Spinal cord (tissue), 10 donors: ENCODE data around the gene SGCA. TPM values are rescaled to one million over a fixed set of nuclear protein-coding genes. Genes with fewer than 3 reads are reported as not detected.

Experiments
- DNase-seq, 6 donors: peaks; one replicate each; pipeline versions ENCODE4 v3.0.0 to v3.0.0-alpha.2; 2013 to 2015; ENCODE audit warnings: low spot score in 6 of 6, low read depth in 4 of 6
- H3K27ac ChIP-seq: one replicate; pipeline ENCODE4 v1.5.1; 2013; ENCODE audit warnings: low read depth, low read length, control low read depth
- H3K27me3 ChIP-seq: one replicate; pipeline ENCODE4 v1.6.1; 2013; ENCODE audit warnings: low read length; ENCODE audit not compliant: control insufficient read depth, insufficient read depth
- H3K36me3 ChIP-seq: one replicate; pipeline ENCODE4 v1.6.1; 2013; ENCODE audit warnings: low read length; ENCODE audit not compliant: control insufficient read depth, insufficient read depth
- H3K4me1 ChIP-seq: one replicate; pipeline ENCODE4 v1.6.1; 2013; ENCODE audit warnings: low read length; ENCODE audit not compliant: control insufficient read depth, insufficient read depth
- H3K4me3 ChIP-seq: one replicate; pipeline ENCODE4 v1.5.1; 2013; ENCODE audit warnings: low read depth, low read length, control low read depth
- H3K9me3 ChIP-seq: one replicate; pipeline ENCODE4 v1.6.1; 2013; ENCODE audit warnings: low read length; ENCODE audit not compliant: control insufficient read depth, insufficient read depth
- WGBS: methylation state at CpG from one replicate; pipeline ENCODE4 v1.1.5; 2013; ENCODE audit warnings: missing lambda C conversion rate; ENCODE audit not compliant: insufficient coverage; 5-methylcytosine and 5-hydroxymethylcytosine counted together
- polyA plus RNA-seq, 2 donors: library from polyadenylated mRNA; unstranded; fragments of 120-200 nt; gene quantifications; one replicate each; pipeline ENCODE4 v1.2.1, GENCODE V29; 2013; ENCODE audit not compliant: insufficient read length in 2 of 2
- total RNA-seq, 2 donors: library from RNA; depleted of rRNA in 1 of 2; stranded (reverse); fragments of 120-200 nt in 1 of 2; fragments of >200 nt in 1 of 2; gene quantifications; one replicate each; pipeline versions ENCODE4 v1.2.3 to v1.2.4, GENCODE V29; 2013 to 2014
- donor health status: healthy.

The SGCA gene
- total and polyA plus RNA-seq, 4 donors: 0.72 to 3.0 (median 1.2) TPM

DNA sequence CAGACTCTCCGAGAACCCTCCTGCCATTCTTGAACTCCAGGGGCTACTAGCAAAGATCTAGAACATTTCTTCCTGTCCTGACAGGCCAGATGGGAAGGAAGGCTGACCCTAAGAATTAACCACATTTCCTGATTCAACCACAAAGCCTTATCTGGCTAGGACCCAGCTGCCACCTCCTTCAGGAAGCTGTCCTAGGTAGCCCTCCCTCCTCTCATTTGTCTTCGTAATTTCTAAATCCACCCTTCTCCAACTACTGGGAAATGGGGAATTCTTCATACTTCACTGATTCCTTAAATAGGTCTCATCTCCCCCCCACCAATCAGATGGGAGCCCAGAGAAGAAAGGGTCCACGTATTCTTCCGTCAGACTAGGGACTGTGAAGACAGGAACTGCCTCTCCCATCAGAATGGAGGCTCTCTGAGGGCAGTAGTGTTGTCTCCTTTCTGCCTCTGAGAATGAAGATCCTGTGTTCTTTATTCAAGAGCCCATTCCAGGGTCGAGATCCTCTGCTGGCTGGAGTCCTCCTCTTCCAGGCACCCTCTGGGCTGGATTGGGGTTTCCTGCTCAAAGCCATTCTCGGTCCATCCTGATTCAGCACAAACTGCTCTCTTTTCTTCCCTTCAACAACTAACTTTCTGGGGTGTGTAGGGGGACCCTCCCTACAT, 38.0 kb upstream of the SGCA start:
- WGBS: 62% methylated on average over 3 of the region's 6 CpGs
- Histone ChIP-seq H3K36me3 (peaks cover 26% of the 10 kb centered on the region), H3K27me3 (no peaks in the 10 kb centered on the region), H3K4me1 (peaks cover 34% of the 10 kb centered on the region), H3K27ac (no peak overlapping the region), H3K9me3 (no peaks in the 10 kb centered on the region), H3K4me3 (no peak overlapping the region)
- DNase-seq: peak in 1 of 6 donors; percentile 65

GRCh38 chr17:50128441-50129352, 37.1 kb upstream of the SGCA start:
- peak in 2 of 6 donors; percentile 84 to 88 for DNase-seq
- H3K36me3 ChIP-seq: peaks cover 26% of the 10 kb centered on the region
- WGBS: 20% methylated on average over 18 of the region's 32 CpGs
- peak overlapping the region; percentile 56 for H3K4me3 ChIP-seq
- no peaks in the 10 kb centered on the region for H3K9me3 ChIP-seq
- peak overlapping the region; percentile 79 for H3K27ac ChIP-seq
- peaks cover 25% of the 10 kb centered on the region for H3K4me1 ChIP-seq
- no peaks in the 10 kb centered on the region for H3K27me3 ChIP-seq

DNA sequence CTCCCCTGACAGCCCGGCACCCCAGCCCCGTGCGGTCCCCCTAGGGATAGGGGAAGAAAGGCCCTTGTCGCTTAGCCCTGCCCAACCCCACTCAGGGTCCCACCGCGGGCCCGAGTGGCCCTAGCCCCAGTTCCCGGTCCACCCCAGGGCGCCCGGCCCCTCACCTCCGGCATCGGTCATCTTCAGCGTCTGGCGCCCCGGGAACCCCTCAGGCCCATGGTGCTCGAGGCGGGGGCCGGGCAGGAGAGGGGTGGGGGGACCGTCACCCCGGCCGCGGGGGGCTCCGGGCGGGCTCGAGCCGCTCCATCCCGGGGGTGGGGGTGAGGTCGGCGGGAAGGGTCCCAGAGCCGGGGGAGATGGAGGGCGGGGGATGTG, 36.5 kb upstream of the SGCA start:
- Histone ChIP-seq H3K4me1 (peaks cover 19% of the 10 kb centered on the region), H3K36me3 (peaks cover 29% of the 10 kb centered on the region), H3K9me3 (no peaks in the 10 kb centered on the region), H3K27me3 (no peaks in the 10 kb centered on the region), H3K27ac (peak overlapping the region; percentile 40), H3K4me3 (peak overlapping the region; percentile 56)
- WGBS: 0% methylated on average over 25 of the region's 31 CpGs
- DNase-seq: no peak

DNA sequence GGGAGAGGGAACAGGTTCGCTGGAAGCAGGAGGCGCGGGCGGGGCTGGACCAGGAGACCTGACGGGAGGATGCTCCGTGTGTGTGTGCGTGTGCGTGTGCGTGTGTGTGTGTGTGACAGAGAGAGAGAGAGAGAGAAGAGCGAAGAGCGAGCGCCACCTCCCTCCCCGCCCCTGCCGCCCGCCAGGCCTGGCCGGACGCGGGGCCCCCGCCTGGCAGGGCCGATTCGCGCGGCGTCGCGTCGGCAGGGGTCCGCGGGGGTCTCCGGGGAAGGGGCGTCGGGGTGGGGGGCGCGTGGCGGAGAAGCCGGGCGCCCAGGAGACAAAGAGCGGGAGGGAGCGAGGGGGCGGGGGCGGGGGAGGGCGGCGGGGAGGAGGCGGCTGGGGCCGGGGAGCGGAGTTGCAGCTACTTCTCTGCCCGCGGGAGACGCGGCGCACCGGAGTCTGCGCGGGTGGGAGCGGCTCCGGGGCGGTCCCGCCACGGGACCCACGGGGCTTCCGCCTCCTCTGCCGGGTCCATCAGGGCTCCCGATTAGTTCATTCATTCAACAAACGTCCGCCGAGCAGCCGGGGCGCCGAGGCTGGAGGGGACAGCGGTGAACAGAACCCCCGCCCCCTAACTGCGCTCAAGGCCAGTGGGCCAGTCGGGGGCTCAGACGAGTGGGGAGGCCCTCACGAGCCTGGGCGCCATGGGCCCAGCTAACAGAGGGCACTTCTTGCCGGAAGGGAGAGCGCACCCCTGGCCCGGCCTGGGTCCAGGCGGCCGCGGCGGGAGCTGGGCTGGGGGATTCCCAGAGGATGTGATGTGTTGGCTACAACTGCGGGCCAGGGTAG, 35.9 kb upstream of the SGCA start, which contains the start of gene SAMD14:
Gene SAMD14 (minus strand): TSS at position 433 of the 831 bp plus-strand sequence. CDS start 5,201 bp downstream, outside the sequence.
- peak within 1 kb of the TSS; percentile 79 for H3K27ac ChIP-seq
- H3K9me3 ChIP-seq: no peaks in the 10 kb centered on the region
- H3K4me1 ChIP-seq: peaks cover 19% of the 10 kb centered on the region
- peak in 2 of 6 donors; percentile 89 to 96 for DNase-seq
- no peaks in the 10 kb centered on the region for H3K27me3 ChIP-seq
- H3K4me3 ChIP-seq: peak within 1 kb of the TSS; percentile 56
- peaks cover 32% of the 10 kb centered on the region for H3K36me3 ChIP-seq
- under 1% methylated on average over 50 of the region's 84 CpGs for WGBS

DNA sequence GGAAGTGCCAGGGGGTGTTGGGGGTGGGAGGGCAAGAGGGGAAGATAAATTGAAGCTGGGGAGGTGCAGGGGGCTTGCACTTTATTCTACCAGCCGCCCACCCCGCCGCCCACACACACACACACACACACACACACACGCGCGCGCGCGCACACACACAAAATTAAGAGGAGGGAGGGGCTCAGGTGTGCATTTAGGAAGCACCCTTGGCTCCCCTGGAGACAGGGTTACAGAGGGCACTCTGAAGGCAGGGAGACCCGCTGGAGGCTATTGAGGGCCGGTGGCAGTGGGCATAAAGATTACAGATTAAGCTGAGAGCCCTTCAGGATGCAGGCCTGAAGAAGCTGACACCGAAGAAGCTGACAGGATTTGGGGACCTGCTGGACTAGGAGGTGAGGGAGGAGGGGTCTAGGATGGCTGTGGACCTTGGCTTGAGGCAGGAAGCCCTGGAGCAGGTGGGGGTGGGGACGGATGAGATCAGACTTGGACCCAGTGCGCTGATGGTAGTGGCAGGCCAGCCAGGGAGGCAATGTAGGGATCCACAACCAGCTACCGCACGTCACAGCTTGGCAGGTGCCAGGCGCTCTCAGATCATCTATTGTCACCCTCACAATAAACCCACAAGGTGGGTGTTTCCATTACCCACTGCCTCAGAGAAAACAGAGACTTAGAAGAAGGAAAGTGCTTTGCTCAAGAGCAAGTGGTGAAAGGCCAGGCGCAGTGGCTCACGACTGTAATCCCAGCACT, 35.1 kb upstream of the SGCA start:
- peaks cover 35% of the 10 kb centered on the region for H3K36me3 ChIP-seq
- H3K27me3 ChIP-seq: no peaks in the 10 kb centered on the region
- no peaks in the 10 kb centered on the region for H3K9me3 ChIP-seq
- WGBS: 24% methylated on average over 6 of the region's 19 CpGs
- DNase-seq: peak in 1 of 6 donors; percentile 64
- H3K27ac ChIP-seq: no peak overlapping the region
- peak overlapping the region; percentile 56 for H3K4me3 ChIP-seq
- peaks cover 19% of the 10 kb centered on the region for H3K4me1 ChIP-seq

GRCh38 chr17:50132104-50132794, 33.6 kb upstream of the SGCA start:
- no peak for DNase-seq
- H3K36me3 ChIP-seq: peaks cover 50% of the 10 kb centered on the region
- H3K27ac ChIP-seq: no peak overlapping the region
- WGBS: 94% methylated on average over 3 of the region's 6 CpGs
- no peaks in the 10 kb centered on the region for H3K9me3 ChIP-seq
- H3K27me3 ChIP-seq: no peaks in the 10 kb centered on the region
- no peak overlapping the region for H3K4me3 ChIP-seq
- H3K4me1 ChIP-seq: peaks cover 19% of the 10 kb centered on the region

GRCh38 chr17:50133028-50133768, 32.6 kb upstream of the SGCA start:
- peaks cover 19% of the 10 kb centered on the region for H3K4me1 ChIP-seq
- 66% methylated on average over 4 of the region's 7 CpGs for WGBS
- no peak overlapping the region for H3K4me3 ChIP-seq
- no peaks in the 10 kb centered on the region for H3K9me3 ChIP-seq
- no peaks in the 10 kb centered on the region for H3K27me3 ChIP-seq
- peaks cover 57% of the 10 kb centered on the region for H3K36me3 ChIP-seq
- no peak for DNase-seq
- H3K27ac ChIP-seq: no peak overlapping the region

- Histone ChIP-seq H3K27ac (no peak overlapping the region), H3K27me3 (no peaks in the 10 kb centered on the region), H3K4me1 (peaks cover 16% of the 10 kb centered on the region), H3K9me3 (no peaks in the 10 kb centered on the region), H3K4me3 (no peak overlapping the region), H3K36me3 (peaks cover 62% of the 10 kb centered on the region)
- DNase-seq: no peak
- 31% methylated on average over 14 of the region's 16 CpGs for WGBS
Observed at GRCh38 chr17:50133769-50134099, 32.1 kb upstream of the SGCA start.
